ENCODE results near the gene TMEM121B. TPM values are rescaled to one million over a fixed set of nuclear protein-coding genes. Genes with fewer than 3 reads are reported as not detected.

Gene TMEM121B
- total RNA-seq, 1 donor from 2014 or later = 0.11 TPM

DNA sequence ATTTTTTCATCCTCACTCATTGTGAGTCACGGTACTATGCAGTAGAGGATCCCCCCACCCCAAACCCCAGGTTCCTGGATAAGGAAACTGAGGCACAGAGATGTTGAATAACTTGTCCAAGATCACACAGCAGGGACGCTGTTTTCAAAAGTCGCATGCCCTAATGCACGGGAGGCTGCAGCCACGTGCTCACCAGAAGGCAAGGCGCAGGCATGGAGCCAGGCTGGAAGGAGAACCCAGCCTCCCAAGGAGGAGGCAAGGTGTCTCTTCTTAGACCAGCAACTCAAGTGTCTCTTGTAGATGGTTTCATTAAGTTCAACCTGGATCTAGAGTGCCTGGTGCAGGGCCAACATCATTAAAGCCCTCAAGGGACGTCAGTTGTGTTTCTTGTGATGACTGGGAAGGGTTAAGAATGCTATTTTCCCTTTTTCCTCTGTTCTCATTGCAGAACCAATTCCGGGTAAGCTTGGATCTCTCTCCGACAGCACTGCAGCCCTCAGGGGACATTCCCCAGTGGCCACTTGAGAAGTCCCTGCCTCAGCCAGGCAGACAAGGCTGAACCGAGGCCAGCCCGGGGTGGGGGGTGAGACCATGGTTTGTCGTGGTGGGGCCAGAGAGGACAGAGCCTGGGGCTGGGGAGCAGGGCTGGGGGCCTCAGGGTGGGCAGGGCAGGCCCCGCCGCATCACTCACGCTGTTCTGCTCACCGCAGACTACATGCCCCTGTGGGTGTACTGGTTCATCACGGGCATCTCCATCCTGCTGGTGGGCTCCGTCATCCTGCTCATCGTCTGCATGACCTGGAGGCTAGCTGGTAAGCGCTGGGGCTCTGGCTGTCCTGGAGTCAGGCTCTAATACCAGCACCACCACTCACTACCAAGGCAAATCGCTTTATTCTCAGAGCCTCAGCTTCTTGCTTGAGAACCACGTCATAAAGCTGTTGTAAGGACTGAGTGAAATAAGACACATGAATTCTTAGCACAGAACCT is 15.7 kb downstream of the TMEM121B start:
- no peak for DNase-seq (ENCODE audit: low spot score in 2 of 2)
- no peak overlapping the region for H3K27ac ChIP-seq
- no peak overlapping the region for H3K4me3 ChIP-seq
- peaks cover 69 to 85% of the 10 kb centered on the region in 2 donors for H3K36me3 ChIP-seq
- no peaks in the 10 kb centered on the region for H3K9me3 ChIP-seq
- intact Hi-C loops (cut with DNase I) = no loop called here
- H3K4me1 ChIP-seq = no peaks in the 10 kb centered on the region
- TF ChIP-seq CTCF (IDR thresholded peaks at IDR 0.05) = no peak
- no peaks in the 10 kb centered on the region for H3K27me3 ChIP-seq

GRCh38 chr22:17104336-17104935 is 16.7 kb downstream of the TMEM121B start:
- no peak for DNase-seq (ENCODE audit: low spot score in 2 of 2)
- no peak for TF ChIP-seq CTCF (IDR thresholded peaks at IDR 0.05)
- intact Hi-C loops (cut with DNase I) = no loop called here
- no peaks in the 10 kb centered on the region for H3K27me3 ChIP-seq
- peaks cover 73 to 89% of the 10 kb centered on the region in 2 donors for H3K36me3 ChIP-seq
- no peak overlapping the region for H3K27ac ChIP-seq
- H3K9me3 ChIP-seq = no peaks in the 10 kb centered on the region
- H3K4me3 ChIP-seq = no peak overlapping the region
- H3K4me1 ChIP-seq = no peaks in the 10 kb centered on the region

DNA sequence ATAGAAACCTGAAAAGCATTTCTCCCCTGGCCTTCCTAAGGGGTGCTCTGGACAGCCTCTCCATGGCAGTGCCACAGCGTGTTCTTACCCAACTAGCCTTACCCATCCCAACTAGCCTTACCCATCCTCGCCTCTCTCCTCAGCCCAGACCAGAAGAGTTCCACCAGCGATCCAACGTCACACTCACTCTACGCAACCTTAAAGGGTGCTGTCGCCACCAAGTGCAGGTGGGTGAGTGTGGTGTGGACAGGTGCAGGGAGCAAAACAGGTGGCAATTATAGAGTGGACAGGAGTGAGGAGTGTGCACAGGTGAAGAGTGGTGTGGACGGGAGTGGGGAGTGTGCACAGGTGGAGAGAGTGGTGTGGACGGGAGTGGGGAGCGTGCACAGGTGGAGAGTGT is 17.8 kb downstream of the TMEM121B start:
- no peaks in the 10 kb centered on the region for H3K4me1 ChIP-seq
- intact Hi-C loops (cut with DNase I) = no loop called here
- TF ChIP-seq CTCF (IDR thresholded peaks at IDR 0.05) = no peak
- H3K4me3 ChIP-seq = no peak overlapping the region
- H3K9me3 ChIP-seq = no peaks in the 10 kb centered on the region
- DNase-seq (ENCODE audit: low spot score in 2 of 2) = no peak
- peaks cover 73 to 89% of the 10 kb centered on the region in 2 donors for H3K36me3 ChIP-seq
- no peak overlapping the region for H3K27ac ChIP-seq
- no peaks in the 10 kb centered on the region for H3K27me3 ChIP-seq

- no peak overlapping the region for H3K27ac ChIP-seq
- H3K9me3 ChIP-seq = no peaks in the 10 kb centered on the region
- intact Hi-C loops (cut with DNase I) = no loop called here
- no peak for DNase-seq (ENCODE audit: low spot score in 2 of 2)
- no peaks in the 10 kb centered on the region for H3K27me3 ChIP-seq
- no peaks in the 10 kb centered on the region for H3K4me1 ChIP-seq
- peaks cover 66 to 89% of the 10 kb centered on the region in 2 donors for H3K36me3 ChIP-seq
- no peak for TF ChIP-seq CTCF (IDR thresholded peaks at IDR 0.05)
- no peak overlapping the region for H3K4me3 ChIP-seq
Measured at GRCh38 chr22:17102297-17102667, 18.9 kb downstream of the TMEM121B start.

DNA sequence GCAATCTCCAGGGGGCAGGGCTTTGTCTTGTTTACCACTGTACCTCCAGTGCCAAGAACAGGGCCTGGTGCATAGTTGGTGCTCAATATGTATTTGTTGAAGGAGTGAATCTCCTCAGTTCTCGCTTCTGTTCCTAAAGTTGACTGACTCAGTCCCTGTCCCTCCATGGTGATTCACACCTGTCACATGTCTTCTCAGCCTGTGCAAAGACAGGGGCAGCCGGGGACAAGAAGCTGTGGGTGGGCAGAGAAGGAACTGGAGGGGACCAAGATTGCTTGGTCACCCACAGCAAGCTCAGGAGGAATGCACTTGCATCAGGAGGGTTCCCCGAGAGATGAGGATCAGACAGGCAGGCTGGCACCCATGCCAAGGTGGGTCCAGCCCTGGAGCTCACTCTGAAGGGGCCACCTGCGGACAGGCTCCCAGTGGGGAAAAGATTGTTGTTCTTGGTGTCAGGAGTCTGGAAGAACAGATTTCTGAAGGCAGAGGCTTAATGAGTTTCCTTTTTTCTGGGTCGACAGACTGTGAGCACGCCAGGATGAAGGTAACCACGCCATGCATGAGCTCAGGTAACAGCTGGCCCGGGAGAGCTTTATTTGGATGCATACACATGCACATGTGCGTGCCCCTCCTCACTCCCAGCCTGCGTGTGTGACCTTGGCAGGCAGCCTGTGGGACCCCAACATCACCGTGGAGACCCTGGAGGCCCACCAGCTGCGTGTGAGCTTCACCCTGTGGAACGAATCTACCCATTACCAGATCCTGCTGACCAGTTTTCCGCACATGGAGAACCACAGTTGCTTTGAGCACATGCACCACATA is 19.5 kb downstream of the TMEM121B start:
- no peaks in the 10 kb centered on the region for H3K9me3 ChIP-seq
- H3K36me3 ChIP-seq = peaks cover 66 to 88% of the 10 kb centered on the region in 2 donors
- no peaks in the 10 kb centered on the region for H3K27me3 ChIP-seq
- no peak for DNase-seq (ENCODE audit: low spot score in 2 of 2)
- no peak for TF ChIP-seq CTCF (IDR thresholded peaks at IDR 0.05)
- intact Hi-C loops (cut with DNase I) = no loop called here
- no peak overlapping the region for H3K27ac ChIP-seq
- H3K4me3 ChIP-seq = no peak overlapping the region
- no peaks in the 10 kb centered on the region for H3K4me1 ChIP-seq

All from ascending aorta (tissue), 2 donors.